Mesendoderm (in vitro differentiated cells): ENCODE data around the gene ADAM15.

Experiments used
- DNase-seq: peaks from one replicate; pipeline ENCODE4 v3.0.0; 2013
- H2AK5ac ChIP-seq: 2 replicates; pipeline ENCODE4 v1.6.1; 2013; ENCODE audit warnings: low read length, inconsistent platforms
- H2BK120ac ChIP-seq: 2 replicates; pipeline ENCODE4 v1.6.1; 2013; ENCODE audit warnings: low read depth, mild to moderate bottlenecking, low read length, moderate library complexity, mixed read lengths
- H2BK15ac ChIP-seq: replicated peaks from 2 replicates; pipeline ENCODE4 v1.6.1; 2013; ENCODE audit warnings: low read depth, mild to moderate bottlenecking, moderate library complexity
- H2BK5ac ChIP-seq: 2 replicates; pipeline ENCODE4 v1.6.1; 2013; ENCODE audit warnings: low read length, inconsistent platforms
- H3K18ac ChIP-seq: 2 replicates; pipeline ENCODE4 v1.6.1; 2013; ENCODE audit warnings: mild to moderate bottlenecking, low read length, mixed read lengths
- H3K23ac ChIP-seq: one replicate; pipeline ENCODE4 v1.6.1; 2013; ENCODE audit warnings: low read length
- H3K27ac ChIP-seq: 2 replicates; pipeline ENCODE4 v1.5.1; 2013; ENCODE audit warnings: low read depth, mild to moderate bottlenecking, inconsistent platforms, low read length, moderate library complexity
- H3K27me3 ChIP-seq: 2 replicates; pipeline ENCODE4 v1.6.1; 2013; ENCODE audit warnings: low read length, control low read depth, mild to moderate bottlenecking, inconsistent platforms; ENCODE audit not compliant: insufficient read depth, poor library complexity
- H3K36me3 ChIP-seq: 2 replicates; pipeline ENCODE4 v1.6.1; 2013; ENCODE audit warnings: low read length, inconsistent platforms; ENCODE audit not compliant: control insufficient read depth, insufficient read depth
- H3K4ac ChIP-seq: one replicate; pipeline ENCODE4 v1.6.1; 2013; ENCODE audit warnings: low read depth, mild to moderate bottlenecking, low read length, moderate library complexity
- H3K4me1 ChIP-seq: 2 replicates; pipeline ENCODE4 v1.6.1; 2013; ENCODE audit warnings: low read depth, low read length, inconsistent platforms; ENCODE audit not compliant: control insufficient read depth
- H3K4me2 ChIP-seq: 2 replicates; pipeline ENCODE4 v1.6.1; 2013; ENCODE audit warnings: low read length
- H3K4me3 ChIP-seq: 2 replicates; pipeline ENCODE4 v1.5.1; 2013; ENCODE audit warnings: mild to moderate bottlenecking, low read length
- H3K56ac ChIP-seq: one replicate; pipeline ENCODE4 v1.6.1; 2013; ENCODE audit warnings: low read length
- H3K79me1 ChIP-seq: 2 replicates; pipeline ENCODE4 v1.6.1; 2013; ENCODE audit warnings: low read length, inconsistent platforms
- H3K79me2 ChIP-seq: 2 replicates; pipeline ENCODE4 v1.6.1; 2013; ENCODE audit warnings: mild to moderate bottlenecking, low read length; ENCODE audit not compliant: control insufficient read depth, insufficient read depth
- H3K9ac ChIP-seq: 2 replicates; pipeline ENCODE4 v1.6.1; 2013; ENCODE audit warnings: low read length, inconsistent platforms
- H4K5ac ChIP-seq: one replicate; pipeline ENCODE4 v1.6.1; 2013; ENCODE audit warnings: low read length
- H4K8ac ChIP-seq: one replicate; pipeline ENCODE4 v1.6.1; 2013; ENCODE audit warnings: low read depth, mild to moderate bottlenecking, control low read depth, low read length, moderate library complexity
- WGBS: extraction: QIAGEN DNeasy Blood & Tissue Kit; methylation state at CpG from one replicate; pipeline ENCODE4 v1.1.7; 2013; ENCODE audit warnings: low lambda C conversion rate, missing lambda C conversion rate; ENCODE audit not compliant: insufficient coverage; ENCODE audit errors: extremely low coverage; 5-methylcytosine and 5-hydroxymethylcytosine counted together

ADAM15 gene

DNA sequence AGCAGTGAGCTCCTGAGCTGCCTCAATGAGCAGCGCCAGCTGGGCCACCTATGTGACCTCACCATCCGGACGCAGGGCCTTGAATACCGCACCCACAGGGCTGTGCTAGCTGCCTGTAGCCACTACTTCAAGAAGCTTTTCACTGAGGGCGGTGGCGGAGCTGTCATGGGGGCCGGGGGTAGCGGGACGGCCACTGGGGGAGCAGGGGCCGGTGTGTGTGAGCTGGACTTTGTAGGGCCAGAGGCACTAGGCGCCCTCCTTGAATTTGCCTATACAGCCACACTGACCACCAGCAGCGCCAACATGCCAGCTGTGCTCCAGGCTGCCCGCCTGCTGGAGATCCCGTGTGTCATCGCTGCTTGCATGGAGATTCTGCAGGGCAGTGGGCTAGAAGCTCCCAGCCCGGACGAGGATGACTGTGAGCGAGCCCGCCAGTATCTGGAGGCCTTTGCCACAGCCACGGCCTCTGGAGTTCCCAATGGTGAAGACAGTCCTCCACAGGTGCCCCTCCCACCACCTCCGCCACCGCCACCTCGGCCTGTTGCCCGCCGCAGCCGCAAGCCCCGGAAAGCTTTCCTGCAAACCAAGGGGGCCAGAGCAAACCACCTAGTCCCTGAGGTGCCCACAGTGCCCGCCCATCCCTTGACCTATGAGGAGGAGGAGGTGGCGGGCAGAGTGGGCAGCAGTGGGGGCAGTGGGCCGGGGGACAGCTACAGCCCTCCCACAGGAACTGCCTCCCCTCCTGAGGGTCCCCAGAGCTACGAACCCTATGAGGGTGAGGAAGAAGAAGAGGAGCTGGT lies 36.2 kb upstream of the ADAM15 start:
- Histone ChIP-seq H4K8ac (no peak overlapping the region), H3K27ac (no peak overlapping the region), H3K79me2 (no peaks in the 10 kb centered on the region), H3K18ac (no peak overlapping the region), H3K36me3 (no peaks in the 10 kb centered on the region), H3K4me3 (no peak overlapping the region), H2BK15ac (no peak overlapping the region), H3K79me1 (peaks cover 2% of the 10 kb centered on the region), H2AK5ac (no peak overlapping the region), H3K4me1 (peaks cover 15% of the 10 kb centered on the region), H3K4me2 (no peak overlapping the region), H2BK5ac (no peak overlapping the region), H3K56ac (no peak overlapping the region), H3K9ac (no peak overlapping the region), H2BK120ac (no peak overlapping the region), H3K23ac (no peak overlapping the region), H3K4ac (no peak overlapping the region), H3K27me3 (no peaks in the 10 kb centered on the region), H4K5ac (no peak overlapping the region)
- no peak for DNase-seq
- no CpG with 5 or more reads among the region's 31 CpGs for WGBS

DNA sequence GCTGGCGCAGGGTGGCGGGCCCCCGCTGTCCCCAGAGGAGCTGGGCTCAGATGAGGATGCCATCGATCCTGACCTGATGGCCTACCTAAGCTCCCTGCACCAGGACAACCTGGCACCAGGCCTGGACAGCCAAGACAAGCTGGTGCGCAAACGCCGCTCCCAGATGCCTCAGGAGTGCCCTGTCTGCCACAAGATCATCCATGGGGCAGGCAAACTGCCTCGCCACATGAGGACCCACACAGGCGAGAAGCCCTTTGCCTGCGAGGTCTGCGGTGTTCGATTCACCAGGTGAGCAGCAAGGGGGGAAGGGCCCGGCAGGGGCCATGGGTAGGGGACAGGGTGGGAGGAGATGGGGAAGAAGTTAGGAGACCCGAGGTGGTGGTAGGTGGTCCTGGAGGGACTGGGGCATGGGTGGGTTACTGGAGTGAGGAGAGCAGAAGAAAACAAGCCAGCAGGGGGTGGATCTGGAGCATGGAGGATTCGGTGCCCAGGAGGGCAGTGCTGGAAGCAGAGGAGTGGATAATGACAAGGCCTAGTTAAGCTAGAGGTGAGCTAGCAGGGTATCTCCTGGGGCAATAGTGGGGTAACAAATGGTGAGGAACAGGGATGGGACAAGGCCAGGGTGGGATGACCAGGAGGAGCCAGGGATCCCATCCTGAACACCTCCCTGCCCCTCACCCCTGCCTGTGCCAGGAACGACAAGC lies 35.4 kb upstream of the ADAM15 start:
- H2BK15ac ChIP-seq: no peak overlapping the region
- H3K4me3 ChIP-seq: no peak overlapping the region

DNA sequence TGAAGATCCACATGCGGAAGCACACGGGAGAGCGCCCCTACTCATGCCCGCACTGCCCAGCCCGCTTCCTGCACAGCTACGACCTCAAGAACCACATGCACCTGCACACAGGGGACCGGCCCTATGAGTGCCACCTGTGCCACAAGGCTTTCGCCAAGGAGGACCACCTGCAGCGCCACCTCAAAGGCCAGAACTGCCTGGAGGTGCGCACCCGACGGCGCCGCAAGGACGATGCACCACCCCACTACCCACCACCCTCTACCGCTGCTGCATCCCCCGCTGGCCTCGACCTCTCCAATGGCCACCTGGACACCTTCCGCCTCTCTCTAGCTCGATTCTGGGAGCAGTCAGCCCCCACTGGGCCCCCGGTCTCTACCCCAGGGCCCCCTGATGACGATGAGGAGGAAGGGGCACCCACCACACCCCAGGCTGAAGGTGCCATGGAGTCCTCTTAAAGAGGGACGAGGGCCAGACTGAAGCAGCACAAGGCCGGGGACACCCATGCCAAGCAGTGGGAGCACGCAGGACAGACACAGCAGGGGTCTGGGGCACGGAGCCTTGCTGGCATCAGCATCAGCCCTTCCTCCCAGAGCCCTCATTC lies 34.8 kb upstream of the ADAM15 start:
- no peak overlapping the region for H3K4me2 ChIP-seq
- H3K27ac ChIP-seq: peak overlapping the region; percentile 76

More for the DNA sequence above, 35.4 kb upstream of the ADAM15 start:
- Histone ChIP-seq H3K27ac (no peak overlapping the region), H2BK5ac (no peak overlapping the region), H3K79me1 (peaks cover 2% of the 10 kb centered on the region), H3K18ac (no peak overlapping the region), H3K36me3 (no peaks in the 10 kb centered on the region), H4K8ac (no peak overlapping the region), H3K79me2 (no peaks in the 10 kb centered on the region), H3K23ac (no peak overlapping the region), H3K4ac (no peak overlapping the region), H2BK120ac (no peak overlapping the region), H3K4me2 (no peak overlapping the region), H3K27me3 (no peaks in the 10 kb centered on the region), H4K5ac (no peak overlapping the region), H3K56ac (no peak overlapping the region), H3K4me1 (peaks cover 15% of the 10 kb centered on the region), H2AK5ac (no peak overlapping the region), H3K9ac (no peak overlapping the region)
- DNase-seq: no peak
- no CpG with 5 or more reads among the region's 16 CpGs for WGBS

DNA sequence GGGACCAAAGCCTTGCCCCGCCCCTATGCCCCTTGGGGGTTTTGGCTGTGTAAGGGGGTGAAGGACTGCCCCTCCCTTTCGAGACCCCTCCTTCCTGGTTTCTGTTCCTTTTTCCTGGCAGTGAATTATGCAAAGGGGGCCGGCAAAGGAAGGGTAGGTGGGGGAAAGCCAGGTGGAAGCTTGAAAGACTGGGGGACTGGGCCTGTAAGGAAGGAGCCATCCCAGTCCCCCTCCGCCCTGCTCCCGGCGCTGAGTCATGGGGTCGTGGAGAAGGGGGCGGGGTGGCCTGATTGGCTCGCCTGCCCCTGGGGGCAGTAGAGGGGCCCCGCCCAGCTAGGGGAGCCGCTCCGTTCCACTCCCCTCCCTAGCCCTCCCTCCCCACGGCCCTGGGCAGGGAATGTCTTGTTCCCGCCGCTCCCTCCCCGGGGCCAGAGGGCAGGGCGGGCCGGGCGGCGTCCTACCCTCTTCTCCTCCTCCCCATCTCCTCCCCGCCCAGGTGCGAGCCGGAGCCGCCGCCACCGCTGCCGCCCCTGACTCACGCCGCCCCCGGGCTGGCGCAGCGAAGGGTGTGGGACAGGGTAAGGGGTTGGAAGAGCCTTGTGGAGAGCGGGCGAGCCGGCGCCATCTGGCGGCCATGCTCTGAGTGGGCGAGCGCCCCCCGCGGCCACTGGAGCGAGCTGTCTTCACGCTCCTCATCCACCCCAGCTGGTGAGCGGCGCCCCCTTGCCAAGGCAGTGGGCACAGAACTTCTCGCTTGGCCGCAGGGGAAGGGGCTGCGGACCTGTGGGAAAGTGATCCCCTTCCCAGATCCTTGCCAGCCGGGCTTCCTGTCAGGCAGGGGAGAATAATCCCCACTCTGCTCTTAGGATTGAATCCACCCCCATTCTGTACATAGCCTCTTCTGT lies 33.8 kb upstream of the ADAM15 start:
- H3K56ac ChIP-seq: peak overlapping the region; percentile 94
- peak overlapping the region; percentile 24 for H3K18ac ChIP-seq
- no peak overlapping the region for H4K8ac ChIP-seq
- H3K4ac ChIP-seq: peak overlapping the region; percentile 25
- H2BK120ac ChIP-seq: peak overlapping the region; percentile 8
- peak overlapping the region; percentile 85 for H2AK5ac ChIP-seq
- H3K27ac ChIP-seq: peak overlapping the region; percentile 76
- no CpG with 5 or more reads among the region's 49 CpGs for WGBS
- H4K5ac ChIP-seq: no peak overlapping the region
- no peaks in the 10 kb centered on the region for H3K79me2 ChIP-seq
- H3K4me1 ChIP-seq: peaks cover 11% of the 10 kb centered on the region
- peak; percentile 99 for DNase-seq
- peak overlapping the region; percentile 82 for H3K9ac ChIP-seq
- peak overlapping the region; percentile 52 for H3K4me2 ChIP-seq
- H3K4me3 ChIP-seq: no peak overlapping the region
- no peak overlapping the region for H2BK15ac ChIP-seq
- no peaks in the 10 kb centered on the region for H3K79me1 ChIP-seq
- H3K23ac ChIP-seq: peak overlapping the region; percentile 80
- peak overlapping the region; percentile 93 for H2BK5ac ChIP-seq
- H3K36me3 ChIP-seq: no peaks in the 10 kb centered on the region
- no peaks in the 10 kb centered on the region for H3K27me3 ChIP-seq

More for the DNA sequence above, 34.8 kb upstream of the ADAM15 start:
- Histone ChIP-seq H2BK5ac (no peak overlapping the region), H3K79me1 (peaks cover 2% of the 10 kb centered on the region), H3K9ac (no peak overlapping the region), H4K8ac (no peak overlapping the region), H3K4ac (peak overlapping the region; percentile 25), H3K56ac (peak overlapping the region; percentile 94), H3K23ac (no peak overlapping the region), H2AK5ac (no peak overlapping the region), H2BK120ac (no peak overlapping the region), H3K79me2 (no peaks in the 10 kb centered on the region), H2BK15ac (no peak overlapping the region), H3K18ac (peak overlapping the region; percentile 19), H3K4me1 (peaks cover 15% of the 10 kb centered on the region), H4K5ac (no peak overlapping the region), H3K4me3 (no peak overlapping the region), H3K36me3 (no peaks in the 10 kb centered on the region), H3K27me3 (no peaks in the 10 kb centered on the region)
- no peak for DNase-seq
- WGBS: no CpG with 5 or more reads among the region's 26 CpGs

DNA sequence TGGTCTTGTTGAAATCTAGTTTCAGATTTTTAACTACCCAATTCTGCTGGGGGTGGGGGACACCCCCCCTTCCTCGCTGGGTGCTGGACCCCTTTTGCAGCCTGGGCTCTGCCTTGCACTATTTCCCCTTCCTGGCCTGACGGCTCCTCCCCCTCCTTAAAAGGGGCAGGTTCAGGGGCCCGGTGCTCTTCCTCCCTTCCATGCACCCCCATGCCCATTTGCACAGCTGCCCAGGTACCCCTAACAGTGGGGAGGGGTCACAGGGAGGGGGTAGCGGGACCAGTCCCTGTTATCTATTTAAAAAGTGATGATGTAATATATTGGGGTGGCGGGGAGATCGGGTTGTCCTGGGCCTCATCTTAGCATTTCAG lies 33.2 kb upstream of the ADAM15 start:
- H3K18ac ChIP-seq: peak overlapping the region; percentile 24
- peak overlapping the region; percentile 69 for H2AK5ac ChIP-seq
- no peak overlapping the region for H3K23ac ChIP-seq
- peak overlapping the region; percentile 42 for H3K4me2 ChIP-seq
- H3K27me3 ChIP-seq: no peaks in the 10 kb centered on the region
- no CpG with 5 or more reads among the region's 6 CpGs for WGBS
- H4K5ac ChIP-seq: no peak overlapping the region
- H2BK15ac ChIP-seq: no peak overlapping the region
- peak overlapping the region; percentile 65 for H3K9ac ChIP-seq
- H3K79me2 ChIP-seq: no peaks in the 10 kb centered on the region
- H3K27ac ChIP-seq: peak overlapping the region; percentile 37
- H3K79me1 ChIP-seq: no peaks in the 10 kb centered on the region
- H3K56ac ChIP-seq: peak overlapping the region; percentile 70
- H3K4ac ChIP-seq: no peak overlapping the region
- H3K36me3 ChIP-seq: no peaks in the 10 kb centered on the region
- no peak overlapping the region for H2BK120ac ChIP-seq
- H4K8ac ChIP-seq: no peak overlapping the region
- H3K4me1 ChIP-seq: peaks cover 9% of the 10 kb centered on the region
- DNase-seq: no peak
- H2BK5ac ChIP-seq: no peak overlapping the region
- no peak overlapping the region for H3K4me3 ChIP-seq
